Suppressor macrophage (primary cell): ENCODE data around the gene NSUN6.
A peak's percentile ranks its signal among the peaks of the same experiment; 100 is the strongest.
"Not testable (repeated sequence)": the region's sequence is repeated elsewhere in the genome, so short reads cannot be mapped to it uniquely, and the experiment has no call there.

Experiments
- DNase-seq, 4 experiments: peaks; one replicate each; pipeline ENCODE4 v3.0.0-alpha.2; 2020 to 2022

Gene NSUN6

DNA sequence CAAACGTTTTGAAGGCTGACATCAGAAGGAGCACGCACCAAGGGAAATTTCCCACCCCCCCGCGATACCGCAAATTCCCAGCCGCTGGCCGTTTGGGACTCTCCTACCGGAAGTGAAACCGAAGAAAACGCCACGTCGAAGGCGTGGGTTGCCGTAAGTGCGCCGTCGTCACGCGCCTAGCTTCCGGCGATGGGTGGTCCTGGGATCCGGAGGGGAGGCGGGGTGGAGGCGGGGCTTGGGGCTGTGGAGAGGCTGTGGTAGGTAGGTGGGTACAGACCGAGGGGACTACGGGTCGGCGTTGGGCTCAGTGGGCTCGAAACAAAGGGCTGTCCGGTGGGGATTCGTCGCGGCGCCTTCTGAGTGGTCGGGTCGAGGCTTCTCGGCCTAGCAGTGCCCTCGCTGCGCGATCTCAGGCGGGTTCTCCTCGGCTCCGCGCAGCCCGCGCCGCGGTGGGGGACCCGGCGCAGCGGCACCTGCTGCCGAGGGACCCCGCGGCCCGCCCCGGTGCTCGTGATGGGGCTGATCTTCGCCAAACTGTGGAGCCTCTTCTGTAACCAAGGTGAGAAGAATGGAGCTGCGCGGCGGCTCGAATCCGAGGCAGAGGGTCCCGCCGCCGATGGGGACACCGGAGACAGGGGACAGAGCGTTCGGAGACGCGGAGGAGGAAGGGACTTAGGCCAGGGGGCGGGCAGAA lies 7.9 kb upstream of the NSUN6 start, which contains the start of gene ARL5B:
TSS of gene ARL5B (plus strand) at position 307 of the 694 bp plus-strand sequence. CDS start at position 514, 207 bp downstream.
- DNase-seq: peak; percentile 99

DNA sequence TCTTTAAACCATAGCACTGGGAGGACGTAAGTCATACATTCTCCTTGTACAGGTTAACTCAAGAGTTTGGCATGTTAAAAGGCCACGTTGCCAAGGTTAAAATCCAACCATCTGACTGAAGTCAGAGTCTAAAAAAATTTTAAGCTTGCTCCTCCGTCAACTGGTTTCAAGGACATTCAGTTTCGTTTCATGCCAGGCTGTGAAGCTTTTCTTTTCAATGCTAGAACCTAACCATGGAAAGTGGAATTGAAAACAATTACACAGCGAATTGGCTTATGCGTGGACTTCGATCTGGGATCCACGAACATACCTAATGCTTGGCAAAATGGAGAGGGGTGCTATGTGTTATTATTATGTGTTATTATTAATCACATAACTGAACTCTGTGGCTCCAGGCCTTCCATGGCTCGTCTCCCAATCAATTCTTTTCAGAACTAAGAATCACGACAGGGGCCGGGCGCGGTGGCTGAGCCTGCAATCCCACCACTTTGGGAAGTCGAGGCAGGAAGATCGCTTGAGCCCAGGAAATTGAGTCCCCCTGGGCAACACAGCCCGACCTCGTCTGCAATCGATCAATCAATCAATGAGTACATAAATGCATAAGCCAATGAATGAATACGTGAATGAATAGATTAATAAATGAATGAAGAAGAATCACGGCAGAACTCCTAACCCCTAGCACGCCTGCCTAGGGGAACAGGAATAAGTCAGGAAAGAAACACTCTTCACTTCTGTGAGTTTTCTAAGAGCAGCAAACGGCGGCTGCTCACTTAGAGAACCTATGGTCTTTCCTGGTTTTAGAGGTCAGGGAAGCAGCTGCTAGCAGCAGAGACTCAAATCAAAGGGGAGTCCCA lies 7.1 kb upstream of the NSUN6 start:
- DNase-seq: peak; percentile 18 to 56 (median 34)

DNA sequence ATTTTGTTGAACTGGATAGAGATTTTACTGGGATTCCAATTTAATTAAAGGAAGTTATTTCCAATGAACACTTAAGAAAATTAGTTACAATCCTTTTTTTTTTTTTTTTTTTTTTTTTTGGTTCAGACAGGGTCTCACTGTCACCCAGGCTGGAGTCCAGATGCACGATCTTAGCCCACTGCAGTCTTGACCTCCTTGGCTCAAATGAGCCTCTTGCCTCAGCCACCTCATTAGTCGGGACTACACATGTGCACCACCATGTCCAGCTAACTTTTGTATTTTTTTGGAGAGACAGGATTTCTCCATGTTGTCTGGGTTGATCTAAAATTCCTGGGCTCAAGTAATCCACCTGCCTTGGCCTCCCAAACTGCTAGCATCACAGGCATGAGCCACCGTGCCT lies 5.3 kb upstream of the NSUN6 start:
- no peak for DNase-seq

DNA sequence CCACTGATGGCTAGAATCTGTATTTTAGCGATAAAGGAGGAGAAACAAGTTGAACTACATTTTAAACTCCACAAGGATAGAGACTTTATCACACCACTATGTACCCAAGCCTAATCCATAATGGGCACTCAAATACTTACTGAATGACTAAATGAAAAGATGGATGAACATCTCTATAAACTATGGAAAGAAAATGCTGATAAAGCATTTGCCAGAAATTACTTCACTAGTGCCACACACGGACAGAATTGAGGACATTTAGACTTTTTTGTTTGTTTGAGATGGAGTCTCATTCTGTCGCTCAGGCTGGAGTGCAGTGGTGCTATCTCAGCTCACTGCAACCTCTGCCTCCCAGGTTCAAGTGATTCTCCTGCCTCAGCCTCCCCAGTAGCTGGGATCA lies 1.7 kb upstream of the NSUN6 start:
- no peak for DNase-seq

DNA sequence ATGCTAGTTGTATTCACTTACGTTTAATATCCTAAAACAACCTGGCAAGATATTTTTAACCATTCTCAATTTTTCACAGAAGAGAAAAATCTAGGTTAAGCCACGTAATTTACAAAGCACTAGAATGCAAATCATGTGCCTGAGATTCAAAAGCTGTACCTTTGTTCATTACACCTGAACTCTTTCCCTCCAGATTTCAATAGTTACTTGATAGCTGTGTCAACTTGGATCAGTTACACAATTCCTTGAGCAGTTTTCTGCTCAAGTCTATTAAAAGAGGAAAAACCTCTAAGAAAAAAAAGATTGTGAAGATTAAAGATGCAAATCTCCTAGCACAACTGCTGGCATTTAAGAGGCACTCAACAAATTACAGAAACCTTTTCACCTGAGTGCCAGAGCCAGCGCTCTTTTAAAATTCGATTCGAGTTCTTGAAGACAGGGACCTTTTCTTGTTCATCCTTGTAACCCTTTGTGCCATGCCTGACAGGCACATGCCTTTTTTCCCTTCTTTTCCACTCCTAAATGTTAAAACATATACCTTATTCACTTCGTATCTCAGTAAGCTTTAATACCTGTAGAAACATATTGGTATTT lies 886 bp downstream of the NSUN6 start:
- peak in 1 of 4 experiments; percentile 7 for DNase-seq

DNA sequence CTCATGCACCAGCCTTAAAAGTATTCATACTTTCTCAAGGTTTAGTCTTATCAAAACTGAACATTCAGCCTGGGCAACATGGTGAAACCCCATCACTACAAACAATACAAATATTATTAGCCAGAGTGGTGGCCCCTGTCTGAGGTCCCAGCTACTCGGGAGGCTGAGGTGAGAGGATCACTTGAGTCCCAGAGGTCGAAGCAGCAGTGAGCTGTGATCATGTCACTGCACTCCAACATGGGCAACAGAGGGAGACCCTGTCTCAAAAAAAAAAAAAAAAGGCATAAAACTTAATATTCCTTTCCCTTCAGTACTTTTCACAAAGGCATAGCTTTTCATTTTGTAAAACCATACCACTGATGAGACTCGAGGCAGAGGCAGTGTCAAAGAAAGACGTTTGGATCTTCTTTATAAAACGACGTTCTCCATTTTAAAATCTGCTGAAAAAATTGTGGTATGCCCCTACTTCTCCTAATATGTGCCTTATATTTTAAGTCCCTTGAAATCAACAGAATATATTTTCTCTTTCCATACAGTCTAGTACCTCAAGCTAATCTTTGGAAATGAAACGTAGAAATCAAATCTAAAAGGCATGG lies 1.9 kb downstream of the NSUN6 start:
- no peak for DNase-seq

DNA sequence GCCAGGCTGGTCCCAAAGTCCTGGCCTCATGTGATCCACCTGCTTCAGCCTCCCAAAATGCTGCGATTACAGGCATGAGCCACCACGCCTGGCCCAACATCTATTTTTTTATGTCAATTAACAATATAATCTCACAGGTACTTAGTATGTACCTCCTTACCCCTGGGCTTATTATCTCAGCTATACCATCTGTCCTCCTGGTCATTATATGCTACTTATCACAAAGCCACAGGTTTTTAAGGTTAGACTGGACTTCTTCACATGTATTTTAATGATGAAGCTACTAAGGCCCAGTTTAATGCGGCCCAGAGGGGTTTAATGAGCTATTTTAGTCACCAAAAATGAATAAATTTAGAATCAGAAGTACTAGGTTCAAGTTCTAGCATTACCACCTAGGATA lies 3.4 kb downstream of the NSUN6 start:
- no peak for DNase-seq

DNA sequence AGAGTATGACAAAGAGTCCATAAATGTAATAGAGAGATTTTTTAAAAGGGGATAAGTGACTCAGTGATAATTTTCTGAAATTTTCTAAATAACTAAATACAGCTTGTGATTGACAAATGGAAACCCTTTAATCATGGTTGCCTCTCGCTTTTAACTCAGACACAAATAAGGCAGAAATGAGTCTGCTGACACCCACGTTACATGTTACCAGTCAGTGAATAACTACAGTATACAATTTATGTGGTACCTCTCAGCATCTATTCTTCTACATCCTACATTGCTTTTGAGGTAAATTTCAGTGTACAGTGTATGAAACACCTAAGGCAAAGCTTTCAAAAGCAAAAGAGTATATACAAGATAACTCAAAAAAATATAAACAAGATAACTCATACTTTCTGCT lies 4.2 kb downstream of the NSUN6 start:
- no peak for DNase-seq

DNA sequence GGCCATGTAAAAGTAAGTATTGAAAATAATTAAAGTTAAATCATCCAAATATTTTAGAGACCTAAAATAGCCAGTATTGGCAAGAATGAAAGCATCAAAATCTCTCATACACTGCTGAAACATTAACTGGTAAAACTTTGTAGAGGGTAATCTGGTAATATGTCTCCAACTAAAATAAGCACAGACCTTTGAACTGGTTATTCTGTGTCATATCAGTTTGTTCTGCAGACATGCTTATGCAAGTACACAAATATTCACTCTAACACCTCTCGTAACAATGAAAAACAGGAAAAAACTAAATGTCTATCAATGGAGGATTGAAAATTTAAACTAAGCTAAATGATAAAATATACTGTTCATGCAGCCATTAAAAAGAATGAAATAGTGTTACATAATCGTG lies 11.7 kb downstream of the NSUN6 start:
- DNase-seq: not testable (repeated sequence)

DNA sequence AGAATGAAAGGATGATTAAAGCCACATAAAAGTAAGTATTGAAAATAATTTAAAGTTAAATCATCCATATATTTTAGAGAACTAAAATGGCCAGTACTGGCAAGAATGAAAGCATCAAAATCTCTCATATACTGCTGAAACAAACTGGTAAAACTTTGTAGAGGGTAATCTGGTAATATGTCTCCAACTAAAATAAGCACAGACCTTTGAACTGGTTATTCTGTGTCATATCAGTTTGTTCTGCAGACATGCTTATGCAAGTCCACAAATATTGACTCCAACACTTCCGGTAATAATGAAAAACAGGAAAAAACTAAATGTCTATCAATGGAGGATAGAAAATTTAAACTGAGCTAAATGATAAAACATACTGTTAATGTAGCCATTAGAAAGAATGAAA lies 14.0 kb downstream of the NSUN6 start:
- DNase-seq: not testable (repeated sequence)

DNA sequence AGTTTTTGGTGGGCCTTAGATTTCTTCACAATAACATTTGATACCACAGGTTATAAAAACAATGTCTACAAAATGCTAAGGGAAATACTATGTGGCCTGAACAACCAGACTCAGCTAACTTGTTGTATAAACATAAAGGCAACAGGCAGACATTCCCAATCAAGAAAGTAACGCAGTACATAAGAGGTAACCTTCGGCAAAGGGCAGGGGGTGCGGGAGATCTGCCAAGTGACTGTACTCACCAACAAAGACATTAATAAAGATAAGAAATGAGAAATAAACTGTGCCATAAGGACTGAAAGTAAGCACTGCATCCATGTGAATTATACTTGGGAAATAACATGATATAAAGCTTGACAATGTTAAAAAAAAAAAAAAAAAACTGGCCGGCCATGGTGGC lies 15.4 kb downstream of the NSUN6 start:
- DNase-seq: no peak

DNA sequence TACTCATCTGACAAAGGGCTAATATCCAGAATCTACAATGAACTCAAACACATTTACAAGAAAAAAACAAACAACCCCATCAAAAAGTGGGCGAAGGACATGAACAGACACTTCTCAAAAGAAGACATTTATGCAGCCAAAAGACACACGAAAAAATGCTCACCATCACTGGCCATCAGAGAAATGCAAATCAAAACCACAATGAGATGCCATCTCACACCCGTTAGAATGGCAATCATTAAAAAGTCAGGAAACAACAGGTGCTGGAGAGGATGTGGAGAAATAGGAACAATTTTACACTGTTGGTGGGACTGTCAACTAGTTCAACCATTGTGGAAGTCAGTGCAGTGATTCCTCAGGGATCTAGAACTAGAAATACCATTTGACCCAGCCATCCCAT lies 18.9 kb downstream of the NSUN6 start:
- DNase-seq: not testable (repeated sequence)

DNA sequence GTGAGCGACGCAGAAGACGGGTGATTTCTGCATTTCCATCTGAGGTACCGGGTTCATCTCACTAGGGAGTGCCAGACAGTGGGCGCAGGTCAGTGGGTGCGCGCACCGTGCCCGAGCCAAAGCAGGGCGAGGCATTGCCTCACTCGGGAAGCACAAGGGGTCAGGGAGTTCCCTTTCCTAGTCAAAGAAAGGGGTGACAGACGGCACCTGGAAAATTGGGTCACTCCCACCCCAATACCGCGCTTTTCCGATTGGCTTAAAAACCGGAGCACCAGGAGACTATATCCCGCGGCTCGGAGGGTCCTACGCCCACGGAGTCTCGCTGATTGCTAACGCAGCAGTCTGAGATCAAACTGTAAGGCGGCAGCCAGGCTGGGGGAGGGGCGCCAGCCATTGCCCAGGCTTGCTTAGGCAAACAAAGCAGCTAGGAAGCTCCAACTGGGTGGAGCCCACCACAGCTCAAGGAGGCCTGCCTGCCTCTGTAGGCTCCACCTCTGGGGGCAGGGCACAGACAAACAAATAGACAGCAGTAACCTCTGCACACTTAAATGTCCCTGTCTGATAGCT lies 23.9 kb downstream of the NSUN6 start:
- peak; percentile 19 to 61 (median 39) for DNase-seq

DNA sequence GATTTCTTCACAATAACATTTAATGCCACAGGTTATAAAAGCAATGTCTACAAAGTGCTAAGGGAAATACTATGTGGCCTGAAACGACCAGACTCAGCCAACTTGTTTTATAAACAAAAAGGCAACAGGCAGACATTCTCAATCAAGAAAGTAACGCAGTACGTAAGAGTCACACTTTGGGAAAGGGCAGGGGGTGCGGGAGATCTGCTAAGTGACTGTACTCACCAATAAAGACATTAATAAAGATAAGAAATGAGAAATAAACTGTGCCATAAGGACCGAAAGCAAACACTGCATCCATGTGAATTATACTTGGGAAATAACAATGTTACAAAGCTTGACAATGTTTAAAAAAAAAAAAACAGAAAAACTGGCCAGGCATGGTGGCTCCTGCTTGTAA lies 25.5 kb downstream of the NSUN6 start:
- no peak for DNase-seq

DNA sequence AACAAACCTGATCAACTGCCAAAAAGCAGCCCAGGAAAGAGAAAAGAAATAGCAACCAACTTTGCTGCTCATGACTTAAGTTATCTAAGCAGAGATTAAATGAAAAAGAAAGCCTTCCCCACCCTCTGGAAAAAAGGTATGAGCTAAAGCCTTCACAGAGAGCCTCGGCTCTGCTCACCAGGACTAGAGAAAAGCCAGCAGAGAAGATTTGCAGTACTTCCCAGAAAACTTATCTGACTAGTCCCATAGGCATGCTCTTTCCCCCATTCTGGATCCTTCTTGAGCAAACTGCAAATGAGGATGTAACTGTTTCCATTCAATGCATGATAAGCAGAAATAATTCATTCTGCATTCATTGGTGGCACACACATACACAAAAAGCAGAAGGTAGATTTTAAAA lies 27.7 kb downstream of the NSUN6 start:
- peak in 1 of 4 experiments; percentile 5 for DNase-seq

DNA sequence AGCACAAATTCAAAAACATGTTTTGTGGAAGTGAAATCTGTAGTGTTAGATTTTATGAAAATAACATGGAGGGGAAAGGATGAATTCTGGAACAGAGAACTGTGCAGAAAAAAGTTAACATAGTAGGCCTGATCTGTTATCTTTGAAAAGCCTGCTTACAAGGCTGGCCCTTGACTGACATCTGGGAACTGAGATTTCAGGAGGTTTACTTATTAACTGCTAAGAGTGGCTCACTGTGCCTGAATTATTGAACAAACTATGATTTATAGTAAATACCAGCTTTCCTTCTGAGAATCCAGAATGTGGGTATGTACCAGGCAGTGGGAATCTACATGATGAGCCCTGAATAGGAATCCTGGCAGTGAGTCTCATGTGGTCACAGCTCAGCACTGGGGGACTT lies 30.5 kb downstream of the NSUN6 start:
- no peak for DNase-seq

DNA sequence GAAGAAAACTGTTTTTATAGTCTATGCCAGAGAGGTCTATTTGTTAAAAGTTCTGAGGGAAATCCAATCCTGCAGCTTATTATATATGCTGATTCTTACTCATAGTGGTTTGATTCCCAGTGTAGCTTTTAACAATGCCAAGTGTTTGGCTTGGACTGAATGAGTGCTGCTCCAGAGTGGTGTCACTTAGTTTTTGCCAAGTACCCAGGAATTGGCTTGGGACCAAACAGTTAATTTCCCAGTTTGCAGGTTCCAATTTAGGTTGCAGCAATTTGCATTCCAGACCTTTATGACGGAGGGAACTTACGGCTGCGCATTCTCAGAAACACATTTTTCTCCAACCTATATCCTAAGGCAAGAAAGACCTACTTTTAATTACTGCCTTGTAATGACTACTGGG lies 32.4 kb downstream of the NSUN6 start:
- no peak for DNase-seq

DNA sequence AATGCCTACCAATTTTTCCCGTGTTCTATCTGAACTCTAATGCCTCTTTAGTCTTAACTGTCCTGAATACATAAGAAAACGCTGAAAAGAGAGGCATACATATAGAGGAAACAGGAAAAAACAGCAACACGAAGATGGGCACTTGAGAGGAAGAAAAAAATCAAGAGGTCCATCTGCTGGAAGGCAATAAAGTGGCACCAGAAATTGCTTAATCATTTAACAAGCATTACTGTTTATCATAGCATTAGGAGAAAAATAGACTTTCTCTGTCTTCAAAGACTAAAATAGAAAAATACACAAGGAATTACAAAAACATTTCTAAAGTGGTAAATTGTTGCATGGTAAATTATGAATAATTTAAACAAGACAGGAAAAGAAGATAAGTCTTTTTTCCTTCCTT lies 35.0 kb downstream of the NSUN6 start:
- DNase-seq: no peak

DNA sequence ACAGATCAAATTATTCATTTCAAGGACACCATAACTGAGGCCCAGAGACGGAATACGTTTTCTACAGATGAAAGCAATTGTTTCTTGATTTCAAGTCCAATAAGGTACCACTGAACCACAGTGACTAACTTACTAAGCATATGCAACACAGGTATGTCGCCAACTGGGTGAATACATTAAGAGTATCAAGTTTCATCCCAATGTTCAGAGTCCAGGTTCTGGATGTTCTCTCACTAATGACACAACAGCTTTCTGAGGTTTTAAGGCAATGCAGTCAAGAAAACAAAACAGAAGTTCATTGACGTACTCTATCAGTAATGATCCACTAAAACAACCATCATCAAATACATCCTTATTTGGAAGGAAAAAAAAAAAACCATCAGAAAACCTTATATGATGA lies 35.8 kb downstream of the NSUN6 start:
- no peak for DNase-seq

DNA sequence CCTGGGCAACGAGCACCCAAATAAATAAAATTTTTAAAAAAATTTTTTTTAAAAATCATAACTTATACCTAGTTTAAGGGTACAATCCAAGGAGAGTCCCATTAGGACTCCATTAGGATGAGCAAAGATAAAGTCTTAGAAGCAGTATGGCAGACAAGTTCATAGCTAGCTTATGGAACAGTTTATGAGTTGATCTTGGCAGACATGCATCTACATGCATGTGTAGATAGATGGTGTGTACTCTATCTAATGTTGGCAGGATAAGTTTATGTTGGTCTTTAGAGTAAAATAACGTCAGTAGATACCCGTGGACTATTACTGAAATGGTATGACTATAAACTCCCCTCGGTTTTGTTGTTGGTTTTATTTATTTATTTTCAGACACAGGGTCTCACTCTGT lies 40.2 kb downstream of the NSUN6 start:
- no peak for DNase-seq

DNA sequence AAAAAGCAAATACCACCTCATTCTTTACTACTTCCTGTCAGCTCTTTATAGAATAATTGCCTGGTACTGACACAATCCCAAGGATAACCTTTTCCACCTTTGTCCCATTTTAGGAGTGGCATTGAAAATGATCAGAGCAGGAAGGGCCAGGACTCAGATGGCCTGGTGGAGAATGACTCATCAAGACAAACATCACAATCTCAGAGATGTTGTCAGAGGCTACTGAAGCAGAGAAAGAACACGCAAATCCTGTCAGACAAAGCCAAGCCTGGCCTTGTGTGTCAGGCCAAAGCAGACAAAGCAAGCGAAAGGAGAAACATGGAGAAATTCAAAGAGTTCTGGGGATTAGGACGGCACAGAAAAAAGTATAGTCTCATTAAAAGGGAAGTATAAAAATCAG lies 40.9 kb downstream of the NSUN6 start:
- DNase-seq: peak in 2 of 4 experiments; percentile 7 to 8

DNA sequence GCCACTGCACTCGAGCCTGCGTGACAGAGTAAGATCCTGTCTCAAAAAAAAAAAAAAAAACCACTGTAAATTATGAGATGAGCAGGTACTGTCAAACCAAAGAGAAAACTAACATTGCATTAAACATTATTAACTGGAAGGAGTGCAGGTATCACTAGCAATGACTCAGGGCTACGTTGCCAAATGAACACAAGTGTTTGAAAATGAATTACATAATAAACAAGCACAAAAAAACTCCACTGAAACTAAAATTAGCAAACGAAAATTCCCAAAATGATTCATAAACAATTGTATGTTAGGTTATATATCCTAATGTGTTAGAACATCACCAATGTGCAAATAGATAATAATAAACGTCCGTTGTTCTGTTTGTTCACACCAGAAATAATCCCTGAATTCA lies 42.8 kb downstream of the NSUN6 start:
- DNase-seq: no peak
